HCEC 1CT (cell line): Measurements from ENCODE around the gene TRIM28.
A peak's percentile ranks its signal among the peaks of the same experiment; 100 is the strongest.

ENCODE experiments used
- DNase-seq: peaks from one replicate; pipeline ENCODE4 v3.0.0-alpha.2; 2017

TRIM28 gene

GRCh38 chr19:58549664-58550361 lies 5.9 kb downstream of the TRIM28 start:
- no peak for DNase-seq

GRCh38 chr19:58550362-58551122 lies 6.7 kb downstream of the TRIM28 start:
- DNase-seq: no peak

DNA sequence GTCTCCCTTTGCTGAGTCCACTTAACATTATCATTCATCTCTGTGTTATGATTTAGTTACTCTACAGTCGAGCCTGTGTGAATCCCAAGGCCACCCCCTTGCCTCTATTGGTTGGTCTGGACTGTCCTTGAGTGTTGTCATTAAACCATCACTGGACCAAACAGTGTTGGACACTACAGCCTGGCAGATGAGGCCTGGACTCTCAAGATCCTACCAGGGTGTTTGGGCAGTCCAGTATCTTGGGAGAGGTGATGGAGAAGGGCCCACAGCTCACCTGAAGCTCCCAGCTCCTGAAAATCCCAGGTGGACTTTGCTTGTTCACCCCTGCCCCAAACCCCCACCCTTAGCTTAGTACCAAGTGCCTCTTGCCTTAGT lies 7.2 kb downstream of the TRIM28 start:
- DNase-seq: no peak

DNA sequence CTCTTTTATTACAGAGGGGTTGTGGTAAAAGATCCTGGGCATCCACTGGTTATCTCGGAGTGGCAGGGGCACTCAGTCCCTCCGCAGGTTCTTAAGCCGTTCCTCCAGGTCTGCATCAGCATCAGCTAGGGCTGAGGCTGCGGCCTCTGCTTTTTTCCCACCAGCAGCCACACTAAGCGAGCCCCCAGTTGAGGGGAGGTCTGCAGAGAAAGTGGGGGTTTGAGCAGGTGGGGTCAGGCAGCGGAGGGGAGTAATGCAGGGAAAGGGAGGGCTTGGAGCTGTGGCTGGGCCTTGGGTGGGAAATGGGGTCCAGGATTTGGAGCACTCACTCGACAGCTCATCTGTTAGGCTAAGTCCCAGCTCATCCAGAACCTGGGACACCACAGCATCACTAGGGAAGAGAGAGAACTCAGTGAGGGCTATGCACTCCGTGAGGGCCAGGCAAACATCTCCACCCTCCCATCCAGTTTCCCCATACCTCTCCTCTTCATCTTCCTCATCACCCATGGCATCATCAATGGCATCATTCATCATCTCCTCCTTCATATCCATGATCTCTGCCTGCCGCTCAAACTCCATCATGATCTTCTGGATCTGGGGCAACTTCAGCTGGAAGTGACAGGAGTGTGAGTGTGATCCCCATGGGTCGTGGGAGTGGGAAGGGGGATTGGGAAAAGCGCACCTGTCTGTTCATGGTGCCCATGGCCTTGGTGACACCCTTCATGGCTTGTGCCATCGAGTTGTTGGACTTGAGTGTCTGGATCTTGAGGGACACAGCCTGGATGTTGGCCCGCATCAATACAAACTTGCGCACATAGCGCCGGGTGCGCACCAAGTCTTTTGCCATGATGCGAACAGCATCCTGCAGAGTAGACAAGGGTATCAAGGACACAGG lies 8.0 kb downstream of the TRIM28 start:
- DNase-seq: no peak

- DNase-seq: no peak
Observed at GRCh38 chr19:58552655-58553054, 8.8 kb downstream of the TRIM28 start.

- no peak for DNase-seq
Observed at GRCh38 chr19:58553799-58554493, 10.1 kb downstream of the TRIM28 start.

DNA sequence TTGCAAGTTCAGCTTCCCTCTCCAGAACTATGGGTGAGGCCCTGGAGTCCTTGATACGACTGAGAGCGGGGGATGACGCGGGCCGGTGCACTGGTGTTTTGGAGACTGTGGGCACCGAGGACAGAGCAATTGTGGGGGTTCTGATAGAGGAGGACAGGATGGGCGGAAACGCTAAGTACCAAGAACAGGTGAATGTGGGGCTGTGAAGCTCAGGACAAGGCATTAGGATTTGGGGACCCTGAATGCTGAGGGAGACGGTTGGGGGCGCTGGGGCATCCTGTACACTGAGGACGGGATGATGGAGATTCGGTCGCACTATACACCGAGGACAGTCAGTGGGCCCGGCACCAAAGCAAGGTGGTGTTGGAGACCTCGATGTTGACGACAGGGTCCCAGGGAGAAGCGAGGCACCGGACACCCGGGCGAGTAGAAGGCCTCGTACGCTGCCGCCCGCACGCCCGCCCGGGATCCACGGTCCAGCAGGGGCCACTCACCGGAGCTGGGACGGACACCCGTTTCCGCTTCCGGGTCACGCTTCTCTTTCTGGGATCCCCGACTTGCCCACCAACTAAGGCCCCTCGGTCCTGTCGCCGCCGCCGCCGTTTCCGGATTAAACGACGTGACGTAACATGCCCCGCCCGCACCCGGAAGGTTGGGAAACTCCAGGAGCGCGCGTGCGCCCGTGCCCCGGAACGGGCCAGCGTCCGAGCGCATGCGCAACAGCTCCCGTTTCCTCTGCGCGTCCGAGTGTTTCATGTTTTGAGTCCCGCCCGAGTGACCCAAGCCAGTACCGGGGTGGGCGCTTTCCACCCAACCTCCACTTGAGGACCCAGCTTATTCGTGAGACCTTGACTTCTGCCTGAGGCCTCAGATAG lies 10.9 kb downstream of the TRIM28 start, which contains the start of gene CHMP2A:
Gene CHMP2A, minus strand, starts transcription at position 612 of the 875 bp plus-strand sequence. CDS start 893 bp downstream, outside the sequence.
- DNase-seq: peak; percentile 95

- no peak for DNase-seq
Observed at GRCh38 chr19:58555369-58555885, 11.6 kb downstream of the TRIM28 start.

- no peak for DNase-seq
Observed at GRCh38 chr19:58555920-58556621, 12.2 kb downstream of the TRIM28 start.

GRCh38 chr19:58556622-58557220 lies 12.9 kb downstream of the TRIM28 start:
- DNase-seq: no peak

- DNase-seq: no peak
Observed at GRCh38 chr19:58557221-58558065, 13.6 kb downstream of the TRIM28 start.

- peak; percentile 28 for DNase-seq
Observed at GRCh38 chr19:58558066-58558622, 14.3 kb downstream of the TRIM28 start, which contains the start of gene UBE2M. TSS of gene UBE2M (minus strand) at chr19:58558611. CDS start at chr19:58558381, 230 bp downstream.

DNA sequence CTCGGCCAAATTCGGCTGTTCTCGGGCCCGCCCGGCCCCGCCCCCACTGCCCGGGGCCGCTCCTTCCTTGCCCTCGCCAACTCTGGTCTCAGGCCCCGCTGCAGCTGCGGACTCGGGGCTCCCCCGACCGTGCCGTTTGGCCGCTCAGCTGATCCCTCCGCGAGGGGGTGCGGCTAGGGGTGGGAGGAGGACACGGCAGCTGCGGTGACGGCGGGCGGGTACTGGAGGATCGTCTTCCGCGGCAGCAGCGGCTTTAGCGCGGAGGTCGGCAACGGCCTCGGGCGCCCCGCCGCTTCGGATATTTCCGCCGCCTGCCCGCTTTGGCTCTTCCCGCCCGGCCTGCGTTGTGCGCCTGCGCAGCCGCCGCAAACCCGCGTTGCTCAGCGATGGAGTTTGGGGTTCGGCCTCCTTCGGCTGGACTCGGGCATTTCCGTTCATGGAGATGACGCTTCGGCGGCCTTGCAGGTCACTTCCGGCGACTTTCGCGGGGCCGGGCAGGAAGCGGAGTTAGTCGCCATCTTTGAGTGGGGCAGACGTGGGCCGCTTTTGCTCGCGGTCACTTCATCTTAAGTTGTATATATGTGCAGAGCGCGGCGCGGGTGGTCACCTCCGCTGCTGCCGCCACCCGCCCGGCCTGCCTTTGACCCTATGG lies 14.9 kb downstream of the TRIM28 start:
- DNase-seq: peak; percentile 97

GRCh38 chr19:58559275-58560006 lies 15.6 kb downstream of the TRIM28 start:
- DNase-seq: peak; percentile 92

- DNase-seq: no peak
Observed at GRCh38 chr19:58560007-58560887, 16.4 kb downstream of the TRIM28 start.

- DNase-seq: no peak
Observed at GRCh38 chr19:58560921-58561320, 17.1 kb downstream of the TRIM28 start.
